ENCODE data around the gene RHCE.
A peak's percentile ranks its signal among the peaks of the same experiment; 100 is the strongest.
"Not testable (repeated sequence)": the region's sequence is repeated elsewhere in the genome, so short reads cannot be mapped to it uniquely, and the experiment has no call there.

Gene RHCE

DNA sequence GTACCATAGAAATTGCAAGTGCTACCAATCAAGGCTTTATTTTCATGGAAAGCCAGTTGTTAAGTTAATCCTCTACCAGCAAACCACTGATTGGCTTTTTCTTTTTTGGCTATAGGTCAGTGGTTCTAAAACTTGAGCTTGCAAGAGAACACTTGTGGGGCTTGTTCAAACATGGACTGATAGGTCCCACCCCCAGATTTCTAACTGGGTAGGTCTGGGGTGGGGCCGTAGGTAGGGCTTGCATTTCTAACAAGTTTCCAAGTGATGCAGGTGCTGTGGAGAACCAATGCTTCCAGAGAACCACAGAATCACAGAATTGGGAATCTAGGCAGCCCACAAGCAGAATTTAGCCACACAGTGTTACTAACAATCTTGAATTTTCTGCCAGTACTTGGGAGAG lies 36.8 kb downstream of the RHCE start:
- H3K27me3 ChIP-seq (ENCODE audit: control insufficient read depth, insufficient read depth, low read length); H3K4me1 ChIP-seq (ENCODE audit: control insufficient read depth, insufficient read depth, low read length); H3K4me3 ChIP-seq (ENCODE audit: low read length); H3K36me3 ChIP-seq (ENCODE audit: insufficient read depth, low read length); H3K4me2 ChIP-seq (ENCODE audit: low read length); H3K9me3 ChIP-seq (replicated peaks; ENCODE audit: low read length); H3K9ac ChIP-seq (ENCODE audit: low read depth, low read length): not testable (repeated sequence)

DNA sequence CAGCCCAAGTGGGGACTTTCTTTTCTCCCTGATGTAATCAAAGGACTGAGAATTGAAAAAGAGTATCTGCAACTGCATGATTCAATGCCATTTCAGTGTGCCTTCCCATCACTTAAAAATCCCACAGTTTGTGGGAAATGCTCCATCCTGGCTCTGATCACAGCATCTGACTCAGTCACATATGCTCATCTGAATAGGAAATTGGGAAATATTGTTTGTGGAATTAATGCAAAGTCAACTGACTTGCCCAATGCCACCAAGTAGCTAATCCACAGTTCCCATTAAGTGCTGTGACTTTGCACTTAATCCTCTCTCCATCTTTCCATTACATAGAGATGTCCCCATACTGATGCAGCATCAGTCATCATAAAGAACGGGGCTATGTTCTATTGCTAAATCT lies 37.5 kb downstream of the RHCE start:
- H3K4me1 ChIP-seq (ENCODE audit: control insufficient read depth, insufficient read depth, low read length); H3K36me3 ChIP-seq (ENCODE audit: insufficient read depth, low read length); H3K9me3 ChIP-seq (replicated peaks; ENCODE audit: low read length); H3K4me3 ChIP-seq (ENCODE audit: low read length); H3K27me3 ChIP-seq (ENCODE audit: control insufficient read depth, insufficient read depth, low read length); H3K4me2 ChIP-seq (ENCODE audit: low read length): not testable (repeated sequence)
- H3K9ac ChIP-seq (ENCODE audit: low read depth, low read length), result peak overlapping the region; percentile 16

DNA sequence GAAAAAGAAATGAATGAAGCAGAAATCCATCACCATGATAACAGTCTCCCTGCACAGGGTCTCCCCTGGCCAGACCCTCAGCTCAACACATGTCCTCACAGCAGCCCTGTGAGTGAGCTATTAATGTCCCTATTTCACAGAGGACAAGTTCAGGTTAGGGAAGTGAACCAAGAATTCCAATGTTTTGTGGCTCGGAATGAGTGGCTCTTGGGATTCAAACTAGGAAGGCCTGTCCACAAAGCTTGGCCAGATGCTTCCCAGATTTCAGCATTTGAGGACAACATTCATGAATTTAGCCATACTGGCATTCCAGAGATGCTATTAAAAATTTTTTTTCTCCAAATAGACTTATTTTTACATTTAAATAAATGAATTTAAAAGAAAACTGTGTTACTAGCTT lies 38.1 kb downstream of the RHCE start:
- H3K4me1 ChIP-seq (ENCODE audit: control insufficient read depth, insufficient read depth, low read length); H3K9me3 ChIP-seq (replicated peaks; ENCODE audit: low read length); H3K4me3 ChIP-seq (ENCODE audit: low read length); H3K4me2 ChIP-seq (ENCODE audit: low read length); H3K27me3 ChIP-seq (ENCODE audit: control insufficient read depth, insufficient read depth, low read length); H3K36me3 ChIP-seq (ENCODE audit: insufficient read depth, low read length): not testable (repeated sequence)
- H3K9ac ChIP-seq (ENCODE audit: low read depth, low read length), result peak overlapping the region; percentile 16

DNA sequence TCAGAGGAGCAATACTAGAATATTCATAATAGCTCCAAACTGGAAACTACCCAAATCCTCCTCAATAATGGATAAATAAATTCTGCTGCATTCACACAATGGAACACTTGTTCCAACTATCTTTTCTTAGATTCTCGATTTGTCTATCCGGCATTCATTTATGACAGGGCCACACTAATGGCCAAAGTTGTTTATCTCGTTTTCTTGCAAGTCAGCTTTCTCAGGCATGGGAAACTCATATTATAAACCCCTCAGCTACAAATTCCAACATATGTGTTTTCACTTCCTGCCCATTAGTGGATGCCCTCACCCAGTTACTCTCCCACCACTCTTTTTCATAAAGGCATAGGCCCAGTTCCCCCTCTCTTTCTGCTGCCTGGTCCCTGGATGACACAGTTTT lies 42.3 kb downstream of the RHCE start:
- H3K4me3 ChIP-seq (ENCODE audit: low read length); H3K27me3 ChIP-seq (ENCODE audit: control insufficient read depth, insufficient read depth, low read length); H3K9me3 ChIP-seq (replicated peaks; ENCODE audit: low read length); H3K36me3 ChIP-seq (ENCODE audit: insufficient read depth, low read length); H3K9ac ChIP-seq (ENCODE audit: low read depth, low read length); H3K4me1 ChIP-seq (ENCODE audit: control insufficient read depth, insufficient read depth, low read length); H3K4me2 ChIP-seq (ENCODE audit: low read length): not testable (repeated sequence)

DNA sequence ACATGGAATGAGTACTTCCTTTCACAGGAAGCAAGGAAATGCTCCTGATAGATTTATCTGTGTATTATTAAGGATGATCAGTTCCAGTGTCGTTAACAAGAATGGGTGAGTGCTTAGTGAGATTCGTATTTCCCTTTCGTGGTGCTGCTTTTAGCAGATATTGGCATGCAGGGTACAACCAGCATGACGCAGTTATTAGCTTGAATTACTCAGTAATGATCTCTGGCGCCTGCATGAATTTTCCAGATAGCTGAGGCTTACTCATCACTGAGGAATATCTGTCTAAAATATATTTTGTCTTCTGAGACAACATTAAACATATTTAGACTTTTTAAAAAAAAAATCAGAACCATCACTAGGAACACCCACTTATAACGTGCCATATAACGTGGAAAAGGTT lies 48.9 kb downstream of the RHCE start:
- H3K4me3 ChIP-seq (ENCODE audit: low read length), result peak overlapping the region; percentile 53
- not testable (repeated sequence) for H3K9me3 ChIP-seq (replicated peaks; ENCODE audit: low read length); H3K27me3 ChIP-seq (ENCODE audit: control insufficient read depth, insufficient read depth, low read length); H3K36me3 ChIP-seq (ENCODE audit: insufficient read depth, low read length)
- peak overlapping the region; percentile 75 for H3K4me2 ChIP-seq (ENCODE audit: low read length)
- peak overlapping the region; percentile 85 for H3K9ac ChIP-seq (ENCODE audit: low read depth, low read length)
- H3K4me1 ChIP-seq (ENCODE audit: control insufficient read depth, insufficient read depth, low read length), result peaks cover 29% of the 10 kb centered on the region

DNA sequence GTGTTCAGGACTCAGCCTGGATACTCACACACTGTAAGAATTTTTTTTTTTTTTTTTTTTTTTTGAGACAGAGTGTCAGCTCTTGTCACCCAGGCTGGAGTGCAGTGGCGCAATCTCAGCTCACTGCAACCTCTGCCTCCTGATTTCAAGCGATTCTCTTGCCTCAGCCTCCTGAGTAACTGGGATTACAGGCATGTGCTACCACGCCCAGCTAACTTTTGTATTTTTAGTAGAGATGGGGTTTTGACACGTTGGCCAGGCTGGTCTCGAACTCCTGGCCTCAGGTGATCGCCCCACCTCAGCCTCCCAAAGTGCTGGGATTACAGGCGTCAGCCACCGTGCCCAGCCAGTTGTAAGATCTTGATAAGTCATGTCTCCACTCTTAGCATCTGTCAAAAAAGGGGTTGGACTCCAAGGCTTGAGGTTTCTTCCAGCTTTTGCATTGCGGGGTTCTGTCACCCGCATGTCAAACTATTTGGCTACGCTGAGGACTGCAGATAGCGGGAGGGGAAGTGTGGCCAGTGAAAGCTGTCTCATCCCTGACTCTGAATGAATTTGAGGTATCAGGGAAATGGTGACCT lies 50.8 kb downstream of the RHCE start:
- H3K4me1 ChIP-seq (ENCODE audit: control insufficient read depth, insufficient read depth, low read length), result peaks cover 29% of the 10 kb centered on the region
- not testable (repeated sequence) for H3K27me3 ChIP-seq (ENCODE audit: control insufficient read depth, insufficient read depth, low read length); H3K9ac ChIP-seq (ENCODE audit: low read depth, low read length); H3K36me3 ChIP-seq (ENCODE audit: insufficient read depth, low read length); H3K9me3 ChIP-seq (replicated peaks; ENCODE audit: low read length); H3K4me3 ChIP-seq (ENCODE audit: low read length); H3K4me2 ChIP-seq (ENCODE audit: low read length)

DNA sequence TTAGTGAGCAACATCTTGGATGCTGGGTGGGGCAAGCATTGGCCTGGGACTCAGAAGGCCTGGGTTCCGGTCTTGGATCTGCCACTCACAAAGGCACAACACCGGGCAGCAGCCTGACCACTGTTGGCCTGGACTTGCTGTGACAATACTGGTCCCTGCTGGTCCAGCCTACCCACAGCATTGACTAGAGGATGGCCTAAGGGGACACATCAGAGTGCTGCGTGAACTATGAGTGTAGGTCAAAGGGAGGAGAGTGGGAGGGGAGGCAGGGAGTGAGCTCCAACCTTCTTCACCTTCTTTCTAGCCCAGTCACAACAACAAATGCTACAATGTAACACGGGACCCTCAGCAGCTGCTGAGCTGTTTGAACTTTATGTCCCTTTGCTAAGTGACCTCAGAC lies 51.4 kb downstream of the RHCE start:
- H3K9me3 ChIP-seq (replicated peaks; ENCODE audit: low read length), result no peaks in the 10 kb centered on the region
- peak overlapping the region; percentile 1 for H3K9ac ChIP-seq (ENCODE audit: low read depth, low read length)
- H3K4me3 ChIP-seq (ENCODE audit: low read length), result no peak overlapping the region
- no peaks in the 10 kb centered on the region for H3K27me3 ChIP-seq (ENCODE audit: control insufficient read depth, insufficient read depth, low read length)
- no peaks in the 10 kb centered on the region for H3K36me3 ChIP-seq (ENCODE audit: insufficient read depth, low read length)
- no peak overlapping the region for H3K4me2 ChIP-seq (ENCODE audit: low read length)
- H3K4me1 ChIP-seq (ENCODE audit: control insufficient read depth, insufficient read depth, low read length), result peaks cover 29% of the 10 kb centered on the region

DNA sequence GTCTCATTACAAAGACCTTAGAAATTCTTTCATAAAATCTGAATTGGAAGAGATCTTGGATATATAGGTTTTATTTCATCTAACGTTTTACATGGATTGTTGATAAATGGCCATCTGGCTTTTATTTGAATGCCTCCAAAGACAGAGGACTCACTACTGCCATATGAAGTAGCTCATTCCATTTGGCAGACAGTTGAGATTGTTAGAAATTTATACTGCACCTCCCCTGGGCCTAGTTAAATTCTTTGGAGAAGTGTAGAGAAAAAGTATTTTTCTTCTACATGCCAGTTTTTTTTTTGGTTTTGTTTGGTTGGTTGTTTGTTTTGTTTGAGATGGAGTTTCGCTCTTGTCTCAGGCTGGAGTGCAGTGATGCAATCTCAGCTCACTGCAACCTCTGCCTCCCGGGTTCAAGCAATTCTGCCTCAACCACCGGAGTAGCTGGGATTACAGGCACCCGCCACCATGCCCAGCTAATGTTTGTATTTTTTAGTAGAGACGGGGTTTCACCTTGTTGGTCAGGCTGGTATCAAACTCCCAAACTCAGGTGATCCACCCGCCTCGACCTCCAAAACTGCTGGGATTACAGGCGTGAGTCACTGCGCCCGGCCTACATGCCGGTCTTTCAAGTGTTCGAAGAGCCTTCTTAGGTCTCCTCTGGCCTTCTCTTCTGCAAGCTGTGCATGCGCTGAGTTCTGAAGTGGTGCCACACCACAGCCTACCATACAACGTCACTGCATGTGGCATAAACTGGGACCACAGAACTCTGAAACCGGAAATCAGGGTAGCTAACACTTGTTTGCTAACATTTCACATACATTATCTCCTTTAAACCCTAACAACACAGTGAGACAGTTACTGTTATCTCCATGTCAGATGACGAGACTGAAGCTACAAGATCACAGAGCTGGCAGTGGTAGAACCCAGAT lies 57.7 kb downstream of the RHCE start:
- not testable (repeated sequence) for H3K4me2 ChIP-seq (ENCODE audit: low read length); H3K9ac ChIP-seq (ENCODE audit: low read depth, low read length); H3K9me3 ChIP-seq (replicated peaks; ENCODE audit: low read length); H3K27me3 ChIP-seq (ENCODE audit: control insufficient read depth, insufficient read depth, low read length); H3K4me3 ChIP-seq (ENCODE audit: low read length)
- Histone ChIP-seq H3K36me3 (ENCODE audit: insufficient read depth, low read length) (peaks cover 38% of the 10 kb centered on the region), H3K4me1 (ENCODE audit: control insufficient read depth, insufficient read depth, low read length) (peaks cover 21% of the 10 kb centered on the region)

DNA sequence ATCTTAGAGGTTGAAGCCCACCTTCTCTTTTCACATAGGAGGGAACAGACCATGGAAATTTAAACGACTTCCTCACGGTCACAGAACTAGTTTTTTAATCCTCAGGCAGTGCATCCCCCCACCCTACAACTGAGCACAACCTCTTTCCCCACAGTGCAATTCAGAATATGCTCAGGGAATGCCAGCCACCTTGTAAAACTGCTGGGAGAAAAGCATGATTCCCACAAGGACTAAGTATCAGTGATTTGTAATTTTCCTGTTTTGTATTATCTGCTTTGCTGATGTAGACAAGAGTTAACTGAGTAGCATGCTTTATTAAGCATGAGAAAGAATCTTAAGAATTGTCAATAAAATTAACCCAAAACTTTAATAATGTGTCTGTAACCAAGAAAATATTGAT lies 58.7 kb downstream of the RHCE start:
- Histone ChIP-seq H3K4me1 (ENCODE audit: control insufficient read depth, insufficient read depth, low read length) (peaks cover 26% of the 10 kb centered on the region), H3K4me3 (ENCODE audit: low read length) (no peak overlapping the region), H3K36me3 (ENCODE audit: insufficient read depth, low read length) (peaks cover 42% of the 10 kb centered on the region), H3K27me3 (ENCODE audit: control insufficient read depth, insufficient read depth, low read length) (no peaks in the 10 kb centered on the region), H3K9me3 (replicated peaks; ENCODE audit: low read length) (no peaks in the 10 kb centered on the region), H3K9ac (ENCODE audit: low read depth, low read length) (peak overlapping the region; percentile 40), H3K4me2 (ENCODE audit: low read length) (no peak overlapping the region)

DNA sequence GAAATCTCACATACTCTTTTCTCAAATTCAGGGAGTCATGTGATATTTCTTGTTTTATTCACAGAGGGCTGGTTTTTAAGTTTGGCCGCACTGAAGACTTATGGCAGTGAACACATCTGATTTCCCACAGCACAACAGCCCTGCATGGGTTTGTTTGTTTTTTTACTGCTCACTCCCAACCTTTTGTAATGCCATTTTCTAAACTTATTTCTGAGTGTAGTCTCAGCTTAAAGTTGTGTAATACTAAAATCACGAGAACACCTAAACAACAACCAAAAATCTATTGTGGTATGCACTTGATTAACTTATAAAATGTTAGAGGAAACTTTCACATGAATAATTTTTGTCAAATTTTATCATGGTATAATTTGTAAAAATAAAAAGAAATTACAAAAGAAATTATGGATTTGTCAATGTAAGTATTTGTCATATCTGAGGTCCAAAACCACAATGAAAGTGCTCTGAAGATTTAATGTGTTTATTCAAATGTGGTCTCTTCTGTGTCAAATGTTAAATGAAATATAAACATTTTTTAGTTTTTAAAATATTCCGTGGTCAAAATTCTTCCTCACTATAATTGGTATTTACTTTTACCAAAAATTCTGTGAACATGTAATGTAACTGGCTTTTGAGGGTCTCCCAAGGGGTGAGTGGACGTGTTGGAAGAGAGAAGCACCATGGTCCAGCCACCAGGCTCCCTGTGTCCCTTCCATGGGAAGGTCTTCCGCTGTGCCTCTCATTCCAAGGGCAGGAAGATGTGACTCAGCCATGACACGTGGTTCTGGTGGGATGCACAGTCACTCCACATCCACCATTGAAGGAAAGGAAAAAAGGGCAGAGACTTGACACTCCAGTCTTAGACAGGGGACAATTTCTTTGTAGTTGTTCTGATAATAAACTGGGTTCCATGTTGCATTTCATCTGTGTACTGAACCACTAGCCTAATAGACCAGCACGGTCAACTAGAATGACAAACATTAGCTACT lies 59.7 kb downstream of the RHCE start:
- Histone ChIP-seq H3K4me1 (ENCODE audit: control insufficient read depth, insufficient read depth, low read length) (peaks cover 36% of the 10 kb centered on the region), H3K4me3 (ENCODE audit: low read length) (no peak overlapping the region), H3K36me3 (ENCODE audit: insufficient read depth, low read length) (peaks cover 48% of the 10 kb centered on the region), H3K9me3 (replicated peaks; ENCODE audit: low read length) (no peaks in the 10 kb centered on the region), H3K27me3 (ENCODE audit: control insufficient read depth, insufficient read depth, low read length) (no peaks in the 10 kb centered on the region), H3K9ac (ENCODE audit: low read depth, low read length) (peak overlapping the region; percentile 40), H3K4me2 (ENCODE audit: low read length) (peak overlapping the region; percentile 0)

DNA sequence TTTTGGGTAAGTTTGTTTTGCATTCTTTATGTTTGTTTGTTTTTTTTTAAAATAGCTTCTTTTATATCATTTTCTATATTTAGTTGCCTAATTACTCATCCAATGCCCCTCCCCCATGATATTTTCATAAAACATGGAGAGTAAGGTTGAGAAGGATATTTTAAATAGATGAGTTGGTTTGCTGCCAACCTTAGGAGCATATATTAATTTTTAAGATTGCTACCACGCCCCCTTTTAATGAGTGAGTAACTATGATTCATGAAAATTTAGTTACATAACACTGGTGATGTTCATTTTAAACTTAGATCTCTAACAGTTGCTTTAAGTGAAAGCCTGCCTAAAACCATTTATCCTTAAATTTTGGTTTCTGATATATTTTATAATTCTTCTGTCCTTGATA lies 63.8 kb downstream of the RHCE start:
- H3K4me2 ChIP-seq (ENCODE audit: low read length), result no peak overlapping the region
- no peaks in the 10 kb centered on the region for H3K27me3 ChIP-seq (ENCODE audit: control insufficient read depth, insufficient read depth, low read length)
- H3K4me3 ChIP-seq (ENCODE audit: low read length), result no peak overlapping the region
- peaks cover 38% of the 10 kb centered on the region for H3K4me1 ChIP-seq (ENCODE audit: control insufficient read depth, insufficient read depth, low read length)
- peaks cover 75% of the 10 kb centered on the region for H3K36me3 ChIP-seq (ENCODE audit: insufficient read depth, low read length)
- no peaks in the 10 kb centered on the region for H3K9me3 ChIP-seq (replicated peaks; ENCODE audit: low read length)
- peak overlapping the region; percentile 4 for H3K9ac ChIP-seq (ENCODE audit: low read depth, low read length)
